ENCODE data around the gene AUP1.

Gene AUP1

DNA sequence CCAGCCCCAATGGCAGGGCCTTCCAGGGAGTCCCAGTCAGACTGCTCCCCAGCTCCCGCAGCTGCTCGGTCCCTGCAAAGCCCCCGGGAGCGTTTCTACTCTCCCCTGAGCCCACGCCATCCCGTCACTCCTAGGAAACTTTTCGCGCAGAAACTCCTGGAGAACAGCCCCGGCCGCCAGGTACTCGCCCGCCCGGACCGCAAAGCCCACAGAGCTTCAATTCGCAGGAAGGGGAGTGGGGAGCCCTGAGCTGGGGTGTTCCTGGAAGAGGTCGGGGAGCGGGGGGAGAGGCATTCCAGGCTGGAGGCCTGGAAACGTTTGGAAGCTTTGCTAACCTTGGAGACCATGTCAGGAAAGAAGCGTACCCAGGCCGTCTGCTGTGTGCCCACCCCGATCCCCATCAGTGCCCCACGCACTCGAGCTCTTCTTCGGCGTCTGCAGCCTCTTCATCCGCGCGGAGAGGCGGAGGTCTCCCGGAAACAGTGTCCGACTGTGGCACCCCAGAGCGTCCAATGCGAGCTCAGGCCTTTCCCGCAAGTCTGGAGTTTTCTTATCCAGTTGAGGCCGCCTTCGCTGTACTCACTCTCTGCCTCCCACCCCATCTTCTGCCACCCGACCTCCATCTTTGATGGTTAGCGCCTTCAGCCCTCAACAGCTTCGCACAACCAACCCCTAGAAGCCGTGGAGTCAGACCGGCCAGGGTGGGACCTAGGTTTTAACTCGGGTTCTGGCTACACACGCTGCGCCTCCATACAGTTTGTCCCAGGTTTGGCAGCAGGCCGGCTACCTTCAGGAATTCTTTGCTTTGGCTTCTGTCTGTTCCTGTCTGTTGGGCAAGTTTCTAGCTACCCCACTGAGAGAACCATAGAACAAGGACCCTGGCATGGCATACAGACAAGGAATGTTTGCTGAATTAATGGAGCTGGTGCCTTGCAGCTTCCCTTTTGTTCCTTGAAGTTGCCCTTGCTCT is 25.7 kb downstream of the AUP1 start:
- Histone ChIP-seq H3K9me3 (ENCODE audit: control insufficient read depth, low read length) (no peaks in the 10 kb centered on the region), H3K4me1 (ENCODE audit: control insufficient read depth, insufficient read depth, low read length) (peaks cover 38% of the 10 kb centered on the region), H3K27me3 (ENCODE audit: control insufficient read depth, insufficient read depth, low read length, poor library complexity, severe bottlenecking) (peaks cover 85% of the 10 kb centered on the region), H3K4me3 (ENCODE audit: insufficient read depth, low read depth, low read length) (peak overlapping the region; percentile 40), H3K27ac (ENCODE audit: insufficient read depth, low read depth, low read length, poor library complexity, severe bottlenecking) (no peak overlapping the region), H3K36me3 (ENCODE audit: control insufficient read depth, insufficient read depth, low read length) (peaks cover 5% of the 10 kb centered on the region)
- WGBS, 2 experiments, result 60 to 68% methylated on average over 45 of the region's 45 CpGs

DNA sequence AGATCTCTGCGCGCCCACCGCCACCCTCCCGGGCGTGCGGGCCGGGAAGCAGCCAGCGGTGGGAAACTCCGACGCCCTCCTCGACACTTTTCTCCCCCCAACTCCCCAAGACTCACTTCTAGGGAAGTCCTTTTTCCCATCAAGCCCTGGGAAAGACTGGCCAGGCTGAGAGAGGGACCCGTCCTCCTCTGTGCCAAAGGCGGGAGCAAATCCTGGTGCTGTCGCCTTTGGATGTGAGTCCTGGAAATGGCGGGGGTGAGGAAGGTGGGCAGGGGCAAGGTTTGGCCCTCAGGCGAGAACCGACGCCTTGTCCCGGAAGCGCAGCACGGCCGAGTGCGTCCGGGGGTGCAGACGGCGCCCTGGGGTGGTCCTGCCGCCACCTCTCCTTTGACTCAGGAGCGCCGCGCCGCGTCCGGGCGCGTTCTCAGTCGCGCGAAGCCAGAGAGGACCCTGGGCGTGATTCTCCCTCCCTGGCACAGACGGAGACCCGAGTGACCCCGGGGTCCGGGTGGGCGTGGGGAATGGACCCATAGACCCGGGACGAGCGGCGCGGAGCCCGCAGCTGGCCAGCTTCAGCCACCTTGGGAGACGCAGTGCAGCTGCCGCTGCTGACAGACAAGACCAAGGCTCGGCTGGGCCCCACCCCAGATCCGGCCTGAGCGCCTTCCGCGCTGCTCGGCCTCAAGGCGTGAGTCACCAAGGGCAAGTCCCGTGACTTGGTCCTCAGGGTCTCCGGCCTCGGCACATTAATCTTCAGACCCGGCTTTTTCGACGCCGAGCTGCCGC is 26.6 kb downstream of the AUP1 start:
- peaks cover 85% of the 10 kb centered on the region for H3K27me3 ChIP-seq (ENCODE audit: control insufficient read depth, insufficient read depth, low read length, poor library complexity, severe bottlenecking)
- H3K27ac ChIP-seq (ENCODE audit: insufficient read depth, low read depth, low read length, poor library complexity, severe bottlenecking), result no peak overlapping the region
- 2 to 3% methylated on average over 67 of the region's 67 CpGs for WGBS, 2 experiments
- H3K4me1 ChIP-seq (ENCODE audit: control insufficient read depth, insufficient read depth, low read length), result peaks cover 41% of the 10 kb centered on the region
- H3K36me3 ChIP-seq (ENCODE audit: control insufficient read depth, insufficient read depth, low read length), result peaks cover 5% of the 10 kb centered on the region
- H3K9me3 ChIP-seq (ENCODE audit: control insufficient read depth, low read length), result no peaks in the 10 kb centered on the region
- peak overlapping the region; percentile 40 for H3K4me3 ChIP-seq (ENCODE audit: insufficient read depth, low read depth, low read length)

DNA sequence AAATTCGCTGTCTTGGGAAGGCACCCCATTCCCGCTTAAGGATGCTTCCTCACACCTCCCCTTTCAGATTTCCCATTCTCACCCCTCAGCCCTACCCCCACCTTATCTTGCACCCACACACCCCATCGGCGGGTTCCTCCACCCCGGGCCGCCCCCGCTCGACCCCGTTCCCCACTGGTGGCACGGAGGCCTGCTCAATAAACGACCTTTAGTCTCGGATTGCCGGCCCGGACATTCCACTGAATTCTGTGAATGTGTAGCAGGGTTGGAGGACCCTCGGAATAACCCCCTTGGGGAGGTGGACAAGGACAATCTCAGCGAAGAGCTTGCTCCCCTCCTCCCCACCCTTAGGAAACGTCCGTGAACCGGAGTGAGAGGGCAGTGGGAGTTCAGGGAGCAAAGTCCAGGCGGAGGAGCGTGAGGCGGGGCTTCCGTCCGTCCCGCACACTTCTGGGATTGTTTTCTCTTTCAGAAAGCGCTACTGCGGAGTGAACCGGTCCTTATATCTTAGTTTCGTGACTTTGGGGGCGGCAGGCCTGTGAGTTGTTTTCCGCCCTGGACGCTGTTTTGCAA is 27.3 kb downstream of the AUP1 start:
- peaks cover 41% of the 10 kb centered on the region for H3K4me1 ChIP-seq (ENCODE audit: control insufficient read depth, insufficient read depth, low read length)
- H3K27ac ChIP-seq (ENCODE audit: insufficient read depth, low read depth, low read length, poor library complexity, severe bottlenecking), result no peak overlapping the region
- peak overlapping the region; percentile 40 for H3K4me3 ChIP-seq (ENCODE audit: insufficient read depth, low read depth, low read length)
- 12 to 13% methylated on average over 32 of the region's 32 CpGs for WGBS, 2 experiments
- H3K36me3 ChIP-seq (ENCODE audit: control insufficient read depth, insufficient read depth, low read length), result peaks cover 5% of the 10 kb centered on the region
- H3K27me3 ChIP-seq (ENCODE audit: control insufficient read depth, insufficient read depth, low read length, poor library complexity, severe bottlenecking), result peaks cover 92% of the 10 kb centered on the region
- H3K9me3 ChIP-seq (ENCODE audit: control insufficient read depth, low read length), result no peaks in the 10 kb centered on the region

DNA sequence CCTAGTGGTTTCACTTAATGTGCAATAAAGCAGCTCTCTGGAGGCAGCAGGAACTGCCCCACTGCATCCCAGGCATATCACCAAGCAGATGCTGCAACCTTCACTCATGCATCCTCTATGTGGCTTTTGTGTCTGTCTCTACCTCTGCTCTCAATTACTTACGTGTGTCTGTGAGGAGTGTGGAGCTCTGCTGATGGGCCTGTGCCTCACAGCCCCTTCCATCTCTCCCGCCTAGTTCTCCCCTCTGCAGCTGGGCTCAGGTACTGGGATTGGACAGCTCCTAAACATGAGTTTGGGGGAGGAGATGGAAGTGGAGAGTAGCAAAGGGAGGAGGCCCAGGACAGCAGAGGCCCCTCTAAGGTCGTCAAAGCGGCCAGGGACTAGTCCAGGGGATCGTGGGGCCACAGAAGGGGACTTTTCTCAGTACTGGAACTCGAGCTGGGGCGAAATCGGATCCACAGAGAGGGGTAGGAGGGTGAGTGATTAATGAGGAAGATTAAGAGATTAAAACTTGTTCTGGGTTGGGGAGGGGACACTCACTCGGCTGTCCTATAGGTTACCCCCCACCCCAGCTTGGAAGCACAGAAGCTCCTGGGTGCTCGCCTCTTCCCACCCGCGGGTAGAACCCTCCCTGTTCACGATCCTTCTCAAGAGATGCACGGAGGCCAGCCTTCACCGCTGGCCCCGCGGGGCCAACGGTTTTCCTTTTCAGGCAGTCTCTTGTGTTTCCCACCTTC is 28.0 kb downstream of the AUP1 start:
- WGBS, 2 experiments, result 37 to 43% methylated on average over 18 of the region's 18 CpGs
- Histone ChIP-seq H3K4me3 (ENCODE audit: insufficient read depth, low read depth, low read length) (no peak overlapping the region), H3K36me3 (ENCODE audit: control insufficient read depth, insufficient read depth, low read length) (peaks cover 5% of the 10 kb centered on the region)

DNA sequence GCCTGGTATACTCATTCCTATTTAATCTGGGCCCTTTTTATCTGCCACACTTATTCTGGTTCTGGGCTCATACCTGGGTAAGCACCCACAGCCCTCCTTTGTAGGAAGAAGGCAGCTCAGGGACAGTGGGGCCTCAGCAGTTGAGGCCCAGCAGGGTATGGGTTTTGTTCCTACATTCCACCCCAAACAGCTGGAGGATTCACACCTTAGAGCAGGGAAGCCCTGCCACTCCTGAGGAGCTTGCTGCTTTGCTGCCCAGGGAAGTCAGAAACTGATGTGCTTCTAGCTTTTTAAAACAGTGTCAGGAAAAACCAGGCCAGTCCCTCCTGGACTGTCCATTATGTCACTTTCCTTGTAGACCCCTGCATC is 28.9 kb downstream of the AUP1 start:
- H3K9me3 ChIP-seq (ENCODE audit: control insufficient read depth, low read length), result no peaks in the 10 kb centered on the region
- no peak overlapping the region for H3K4me3 ChIP-seq (ENCODE audit: insufficient read depth, low read depth, low read length)
- H3K27ac ChIP-seq (ENCODE audit: insufficient read depth, low read depth, low read length, poor library complexity, severe bottlenecking), result no peak overlapping the region
- H3K4me1 ChIP-seq (ENCODE audit: control insufficient read depth, insufficient read depth, low read length), result peaks cover 36% of the 10 kb centered on the region
- peaks cover 100% of the 10 kb centered on the region for H3K27me3 ChIP-seq (ENCODE audit: control insufficient read depth, insufficient read depth, low read length, poor library complexity, severe bottlenecking)
- H3K36me3 ChIP-seq (ENCODE audit: control insufficient read depth, insufficient read depth, low read length), result peaks cover under 1% of the 10 kb centered on the region

More for the DNA sequence above, 28.0 kb downstream of the AUP1 start:
- H3K9me3 ChIP-seq (ENCODE audit: control insufficient read depth, low read length), result no peaks in the 10 kb centered on the region
- peaks cover 37% of the 10 kb centered on the region for H3K4me1 ChIP-seq (ENCODE audit: control insufficient read depth, insufficient read depth, low read length)
- H3K27ac ChIP-seq (ENCODE audit: insufficient read depth, low read depth, low read length, poor library complexity, severe bottlenecking), result no peak overlapping the region
- H3K27me3 ChIP-seq (ENCODE audit: control insufficient read depth, insufficient read depth, low read length, poor library complexity, severe bottlenecking), result peaks cover 96% of the 10 kb centered on the region

DNA sequence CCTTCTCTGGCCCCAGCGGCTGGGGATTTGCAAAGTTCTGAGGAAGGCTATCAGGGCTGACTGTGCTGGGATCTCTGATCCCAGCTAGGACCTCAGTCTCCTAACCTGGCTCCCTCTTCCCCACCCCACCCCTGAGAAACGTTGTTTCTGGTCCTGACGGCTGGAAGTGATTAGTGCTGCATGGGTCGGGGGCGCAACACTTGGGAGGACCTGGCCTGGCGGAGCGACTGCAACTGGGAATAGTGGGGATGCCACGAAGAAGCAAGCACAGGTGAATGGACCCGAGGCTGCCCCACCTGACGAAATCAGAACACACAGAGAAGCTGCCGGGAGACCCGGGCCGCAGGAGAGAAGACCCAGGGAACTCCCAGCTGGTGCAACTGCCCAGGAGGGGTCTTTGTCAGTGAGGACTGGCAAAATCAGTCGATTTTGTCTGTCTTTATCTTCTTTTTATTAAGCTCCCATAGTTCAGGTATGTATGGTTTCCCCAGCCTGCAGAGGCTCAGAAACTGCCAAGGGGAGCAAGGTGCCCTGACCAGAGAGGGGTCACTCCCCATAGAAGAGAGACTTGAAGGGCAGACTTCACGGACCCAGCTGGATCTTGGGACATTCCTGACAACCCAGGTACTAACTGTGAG is 29.4 kb downstream of the AUP1 start:
- Histone ChIP-seq H3K4me3 (ENCODE audit: insufficient read depth, low read depth, low read length) (no peak overlapping the region), H3K27me3 (ENCODE audit: control insufficient read depth, insufficient read depth, low read length, poor library complexity, severe bottlenecking) (peaks cover 100% of the 10 kb centered on the region), H3K36me3 (ENCODE audit: control insufficient read depth, insufficient read depth, low read length) (no peaks in the 10 kb centered on the region), H3K27ac (ENCODE audit: insufficient read depth, low read depth, low read length, poor library complexity, severe bottlenecking) (no peak overlapping the region), H3K4me1 (ENCODE audit: control insufficient read depth, insufficient read depth, low read length) (peaks cover 36% of the 10 kb centered on the region), H3K9me3 (ENCODE audit: control insufficient read depth, low read length) (no peaks in the 10 kb centered on the region)
- WGBS, 2 experiments, result 22 to 24% methylated on average over 15 of the region's 15 CpGs

DNA sequence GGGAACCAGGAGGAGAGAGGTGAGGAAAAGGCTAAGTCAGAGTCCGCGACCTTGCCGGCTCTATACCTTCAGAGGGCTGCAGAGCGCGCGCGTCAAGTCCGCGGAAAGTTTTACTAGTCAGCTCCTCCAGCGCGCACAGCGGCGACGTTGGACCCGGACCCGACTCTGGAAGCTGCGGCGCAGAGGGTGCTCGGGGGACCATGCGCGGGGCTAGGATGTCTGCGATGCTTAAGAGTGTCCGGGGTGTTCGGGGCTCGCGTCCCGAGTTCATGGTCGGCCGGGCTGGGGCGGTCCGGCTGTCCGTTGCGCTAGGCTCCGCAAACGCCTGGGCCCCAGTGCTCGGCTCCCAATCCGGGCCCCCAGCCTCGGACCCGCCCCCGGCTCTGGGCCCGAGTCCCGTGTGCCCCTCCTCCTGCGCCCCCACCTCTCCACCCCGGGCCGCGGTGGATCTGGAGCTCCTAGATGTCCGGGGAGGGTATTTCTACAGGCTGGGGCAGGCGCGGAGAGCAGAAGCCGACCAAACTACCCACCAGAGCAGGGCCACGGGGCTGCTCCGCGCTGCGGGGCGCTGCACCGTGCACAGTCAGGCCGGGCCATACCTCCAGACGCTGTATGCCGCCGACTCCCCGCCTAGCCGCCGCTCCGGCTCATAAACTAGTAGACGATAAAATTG is 30.1 kb downstream of the AUP1 start, which contains the start of gene LBX2:
LBX2 (minus strand) TSS at position 337 of the 673 bp plus-strand sequence; CDS start at position 271, 66 bp downstream.
- H3K27me3 ChIP-seq (ENCODE audit: control insufficient read depth, insufficient read depth, low read length, poor library complexity, severe bottlenecking), result peaks cover 95% of the 10 kb centered on the region
- WGBS, 2 experiments, result 2% methylated on average over 65 of the region's 65 CpGs

DNA sequence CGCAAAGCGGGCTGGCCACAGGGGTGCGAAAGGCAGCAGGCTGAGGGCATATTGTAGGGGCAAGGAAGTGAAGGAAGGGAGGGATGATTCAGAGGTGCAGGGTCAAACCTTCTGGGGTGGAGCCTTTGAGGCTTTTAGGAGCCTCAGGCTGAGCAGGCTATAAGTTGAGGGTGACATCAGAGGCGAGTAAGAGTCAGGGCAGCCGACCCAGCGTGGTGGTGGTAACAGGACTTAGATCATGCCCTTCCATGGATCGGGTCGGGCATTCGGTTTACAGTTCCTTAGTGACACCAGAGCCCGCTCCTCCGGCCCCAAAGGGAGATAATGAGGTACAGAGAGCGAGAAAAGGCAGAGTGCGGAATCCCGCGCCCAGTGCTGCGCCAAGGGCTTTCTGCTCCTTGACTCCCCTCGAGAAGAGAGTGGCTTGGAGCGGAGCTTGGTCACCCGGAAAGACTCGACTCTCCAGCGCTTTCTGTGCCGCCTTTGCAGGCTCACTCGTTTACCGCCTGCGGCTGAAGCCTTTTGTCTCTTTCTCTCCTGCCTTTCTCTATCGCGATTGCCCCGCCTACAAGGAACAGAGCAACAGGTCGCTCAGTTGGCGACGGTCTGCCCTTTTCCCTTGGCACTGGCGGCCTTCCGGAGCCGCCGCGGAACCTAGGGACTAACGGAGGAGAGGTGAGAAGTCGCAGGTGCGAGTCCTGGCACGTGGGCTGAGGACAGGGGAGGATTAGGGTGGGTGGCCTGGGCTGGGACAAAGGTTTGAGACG is 30.8 kb downstream of the AUP1 start:
- WGBS, 2 experiments, result 1% methylated on average over 41 of the region's 41 CpGs
- peaks cover 88% of the 10 kb centered on the region for H3K27me3 ChIP-seq (ENCODE audit: control insufficient read depth, insufficient read depth, low read length, poor library complexity, severe bottlenecking)
- peaks cover 36% of the 10 kb centered on the region for H3K4me1 ChIP-seq (ENCODE audit: control insufficient read depth, insufficient read depth, low read length)
- H3K27ac ChIP-seq (ENCODE audit: insufficient read depth, low read depth, low read length, poor library complexity, severe bottlenecking), result no peak overlapping the region
- H3K4me3 ChIP-seq (ENCODE audit: insufficient read depth, low read depth, low read length), result peak overlapping the region; percentile 29
- no peaks in the 10 kb centered on the region for H3K9me3 ChIP-seq (ENCODE audit: control insufficient read depth, low read length)
- no peaks in the 10 kb centered on the region for H3K36me3 ChIP-seq (ENCODE audit: control insufficient read depth, insufficient read depth, low read length)

More for the DNA sequence above, 30.1 kb downstream of the AUP1 start, which contains the start of gene LBX2:
- Histone ChIP-seq H3K9me3 (ENCODE audit: control insufficient read depth, low read length) (no peaks in the 10 kb centered on the region), H3K4me3 (ENCODE audit: insufficient read depth, low read depth, low read length) (peak within 1 kb of the TSS; percentile 29), H3K4me1 (ENCODE audit: control insufficient read depth, insufficient read depth, low read length) (peaks cover 36% of the 10 kb centered on the region), H3K36me3 (ENCODE audit: control insufficient read depth, insufficient read depth, low read length) (no peaks in the 10 kb centered on the region), H3K27ac (ENCODE audit: insufficient read depth, low read depth, low read length, poor library complexity, severe bottlenecking) (no peak within 1 kb of the TSS)

Data from ectodermal cell (in vitro differentiated cells).